ENCODE results near the gene BICRA.
"Not testable (repeated sequence)": the region's sequence is repeated elsewhere in the genome, so short reads cannot be mapped to it uniquely, and the experiment has no call there.

Gene BICRA

DNA sequence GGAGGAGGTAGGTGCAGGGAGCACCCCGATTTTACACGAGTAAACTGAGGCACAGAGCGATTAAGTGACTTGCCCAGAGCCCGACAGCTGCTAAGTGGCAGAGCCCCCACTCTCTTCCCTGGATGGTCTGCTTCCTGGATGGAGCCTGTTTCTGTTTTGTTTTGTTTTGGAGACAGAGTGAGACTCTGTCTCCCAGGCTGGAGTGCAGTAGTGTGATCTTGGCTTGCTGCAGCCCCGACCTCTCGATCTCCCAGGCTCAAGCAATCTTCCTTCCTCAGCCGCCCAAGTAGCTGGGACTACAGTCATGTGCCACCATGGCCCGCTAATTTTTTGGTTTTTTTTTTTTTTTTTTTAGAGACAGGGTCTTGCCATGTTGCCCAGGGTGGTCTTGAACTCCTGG lies 17.3 kb downstream of the BICRA start:
- no peak for FAIRE-seq
- no peak for DNase-seq (ENCODE audit: insufficient read length, low spot score)

DNA sequence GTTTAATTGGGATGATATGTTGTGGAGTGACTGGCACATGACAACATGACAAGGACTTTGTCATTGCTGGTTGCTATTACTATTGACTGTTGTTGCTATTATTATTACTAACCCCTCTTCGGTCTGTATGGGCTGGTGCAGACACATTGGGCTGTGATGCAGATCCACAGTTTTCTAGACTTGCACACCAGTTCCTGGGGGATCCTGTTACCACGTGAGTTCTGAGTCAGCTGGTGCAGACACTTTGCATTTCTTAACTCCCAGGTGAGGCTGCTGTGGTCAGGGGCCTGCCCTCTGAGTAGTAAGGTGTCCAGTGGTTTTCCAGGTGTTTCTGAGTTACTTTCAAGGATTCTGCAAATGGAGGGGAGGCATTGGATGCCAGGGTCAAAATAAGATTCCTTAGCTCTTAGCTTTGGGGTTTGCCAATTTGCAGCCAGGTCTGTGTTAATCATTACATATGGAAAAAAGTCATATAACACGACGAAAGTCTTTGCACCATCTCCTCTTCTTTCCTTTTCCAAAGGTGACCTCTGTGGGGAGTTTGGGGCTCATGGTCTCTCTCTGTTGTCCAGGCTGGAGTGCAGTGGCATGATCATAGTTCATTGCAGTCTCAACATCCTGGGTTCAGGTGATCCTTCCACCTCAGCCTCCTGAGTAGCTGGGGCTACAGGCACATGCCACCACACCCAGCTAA lies 19.3 kb downstream of the BICRA start:
- no peak for DNase-seq (ENCODE audit: insufficient read length, low spot score)
- no peak for FAIRE-seq

DNA sequence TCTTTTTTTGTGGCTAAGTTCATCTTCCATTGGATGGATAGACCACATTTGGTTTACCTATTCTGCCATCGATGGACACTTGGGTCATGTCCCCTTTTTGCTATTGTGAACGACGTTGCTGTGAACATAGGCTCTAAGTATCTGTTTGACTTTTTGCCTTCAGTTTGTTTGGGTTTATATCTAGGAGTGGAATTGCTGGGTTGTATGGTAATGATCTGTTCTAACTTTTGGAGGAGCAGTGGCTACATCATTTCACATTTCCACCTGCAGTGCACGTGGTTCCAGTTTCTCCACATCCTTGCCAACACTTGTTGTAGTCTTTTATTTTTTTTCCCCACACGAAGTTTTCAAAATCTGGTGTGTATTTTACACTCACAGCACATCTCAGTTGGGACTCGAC lies 21.7 kb downstream of the BICRA start:
- DNase-seq (ENCODE audit: insufficient read length, low spot score) = no peak
- no peak for FAIRE-seq

DNA sequence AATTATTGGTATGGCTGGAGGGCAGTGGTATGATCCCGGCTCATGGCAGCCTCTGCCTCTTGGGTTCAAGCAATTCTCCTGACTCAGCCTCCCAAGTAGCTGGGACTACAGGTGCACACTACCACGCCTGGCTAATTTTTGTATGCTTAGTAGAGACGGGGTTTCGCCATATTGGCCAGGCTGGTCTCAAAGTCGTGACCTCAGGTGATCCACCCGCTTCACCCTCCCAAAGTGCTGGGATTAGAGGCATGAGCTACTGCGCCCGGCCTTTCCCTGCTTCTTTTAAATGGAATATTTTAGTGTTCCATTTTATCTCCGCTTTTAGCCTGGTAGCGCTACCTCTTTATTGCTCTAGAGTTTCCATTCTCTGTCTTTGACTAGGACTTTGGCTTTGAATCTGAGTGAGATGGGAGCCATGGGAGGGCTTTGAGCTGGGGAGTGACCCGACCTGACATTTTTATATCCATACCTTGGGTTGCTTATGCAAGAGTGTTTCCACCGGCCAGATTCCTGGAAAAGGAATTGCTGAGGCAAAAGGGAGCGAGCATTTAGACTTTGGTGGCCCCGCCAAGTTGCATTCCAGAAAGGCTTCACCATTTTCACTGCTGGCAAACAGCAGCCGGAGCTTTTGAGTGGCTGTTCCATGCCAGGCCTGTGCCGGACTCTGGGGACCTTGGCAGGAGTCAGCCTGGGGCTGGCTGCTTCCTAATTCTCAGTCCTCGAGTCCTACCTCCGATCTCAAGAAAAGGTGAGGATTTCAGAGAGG lies 22.9 kb downstream of the BICRA start:
- DNase-seq (ENCODE audit: insufficient read length, low spot score) = no peak
- no peak for FAIRE-seq

DNA sequence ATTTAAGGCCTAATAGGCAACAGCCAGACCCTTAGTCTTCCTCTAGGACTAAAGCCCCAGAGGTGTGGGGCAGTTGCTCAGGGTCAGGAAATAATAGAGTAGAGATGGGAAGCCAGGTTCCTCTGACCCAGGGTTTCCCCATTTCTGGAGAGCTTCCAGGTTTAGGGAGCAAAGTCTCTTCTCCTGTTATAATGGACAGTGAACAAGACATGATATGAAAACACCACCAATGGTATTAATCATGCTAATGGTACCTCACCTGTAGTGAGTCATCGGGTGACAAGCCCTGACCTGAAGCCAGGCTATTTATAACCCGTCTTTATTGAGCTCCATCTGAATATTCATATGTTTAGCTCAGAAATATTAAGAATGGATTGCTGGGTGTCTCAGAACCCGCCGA lies 24.6 kb downstream of the BICRA start:
- DNase-seq (ENCODE audit: insufficient read length, low spot score) (no peak), FAIRE-seq (no peak)

DNA sequence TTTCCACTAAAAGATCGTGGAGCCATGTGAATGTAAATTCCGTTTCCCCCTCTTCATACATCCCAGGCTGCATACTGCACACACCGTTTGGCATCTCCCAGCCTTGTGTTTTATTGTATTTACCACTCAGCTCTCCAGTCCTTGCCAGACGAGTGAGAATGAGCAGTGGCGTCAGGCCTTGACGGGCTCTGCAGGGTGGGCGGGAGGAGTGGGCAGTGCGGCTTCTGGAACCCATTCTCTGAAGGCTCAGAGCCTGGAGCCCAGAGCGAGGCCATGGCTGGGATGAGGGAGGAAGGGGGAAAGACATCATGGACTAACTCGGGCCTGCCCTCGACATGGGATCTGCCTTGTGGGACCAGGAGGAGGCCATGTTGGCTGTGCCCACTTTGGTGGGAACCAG lies 25.1 kb downstream of the BICRA start:
- FAIRE-seq = no peak

DNA sequence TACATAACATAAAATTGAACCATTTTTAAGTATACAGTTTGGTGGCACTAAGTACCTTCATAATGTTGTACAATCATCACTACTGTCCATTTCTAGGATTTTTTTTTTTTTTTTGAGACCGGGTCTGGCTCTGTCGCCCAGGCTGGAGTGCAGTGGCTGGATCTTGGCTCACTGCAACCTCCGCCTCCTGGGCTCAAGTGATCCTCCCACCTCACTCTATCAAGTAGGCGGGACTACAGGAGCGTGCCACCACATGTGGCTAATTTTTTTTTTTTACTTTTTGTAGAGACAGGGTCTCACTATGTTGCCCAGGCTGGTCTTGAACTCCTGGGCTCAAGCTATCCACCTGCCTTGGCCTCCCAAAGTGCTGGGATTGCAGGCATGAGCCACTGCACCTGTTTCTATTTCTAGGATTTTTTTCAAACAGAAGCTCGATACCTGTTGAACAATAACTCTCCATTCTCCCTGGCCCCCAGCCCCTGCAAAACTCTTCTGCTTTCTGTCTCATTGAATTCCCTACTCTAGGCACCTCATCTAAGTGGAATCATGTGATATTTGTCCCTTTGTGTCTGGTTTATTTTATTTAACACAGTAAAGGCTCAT lies 26.3 kb downstream of the BICRA start:
- DNase-seq (ENCODE audit: insufficient read length, low spot score); FAIRE-seq: not testable (repeated sequence)

More for the DNA sequence above, 25.1 kb downstream of the BICRA start:
- no peak for DNase-seq (ENCODE audit: insufficient read length, low spot score)

DNA sequence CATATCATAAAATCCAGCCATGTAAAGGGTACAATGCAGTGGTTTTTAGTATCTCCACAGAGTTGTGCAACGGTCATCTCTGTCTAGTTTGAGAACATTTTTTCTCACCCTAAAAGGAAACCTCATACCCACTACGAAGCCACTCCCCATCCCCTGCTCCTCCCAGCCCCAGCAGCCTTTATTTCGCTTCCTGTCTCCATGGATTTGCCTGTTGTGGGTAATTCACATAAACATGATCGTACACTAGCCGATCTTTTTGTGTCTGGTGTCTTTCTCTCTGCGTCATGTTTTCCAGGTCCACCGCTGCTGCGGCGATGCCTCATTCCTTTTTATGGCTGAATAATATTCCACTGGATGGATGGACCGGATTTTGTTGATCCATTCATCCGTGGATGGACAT lies 28.6 kb downstream of the BICRA start:
- DNase-seq (ENCODE audit: insufficient read length, low spot score) (no peak), FAIRE-seq (no peak)

DNA sequence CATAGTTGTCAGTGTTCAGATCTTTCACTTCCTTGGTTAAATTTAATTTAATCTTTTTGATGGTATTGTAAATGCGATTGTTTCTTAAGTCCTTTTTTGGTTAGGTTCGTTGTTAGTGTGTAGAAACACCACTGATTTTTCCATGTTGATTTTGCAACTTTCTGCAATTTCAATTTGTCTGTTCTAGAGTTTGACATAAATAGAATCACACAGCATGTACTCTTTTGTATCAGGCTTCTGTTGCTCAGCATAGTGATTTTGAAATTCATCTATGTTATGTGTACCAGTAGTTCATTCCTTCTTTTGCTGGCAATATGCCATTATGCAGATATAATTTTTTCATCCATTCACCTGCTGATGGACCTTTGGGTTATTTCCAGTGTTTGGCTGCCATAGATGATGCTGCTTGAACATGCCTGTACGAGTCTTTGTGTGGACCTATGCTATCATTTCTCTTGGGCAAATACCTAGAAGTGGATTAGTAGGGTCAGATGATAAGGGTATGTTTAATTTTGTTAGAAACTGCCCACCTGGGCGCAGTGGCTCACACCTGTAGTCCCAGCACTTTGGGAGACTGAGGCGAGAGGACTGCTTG lies 33.1 kb downstream of the BICRA start:
- no peak for DNase-seq (ENCODE audit: insufficient read length, low spot score)
- FAIRE-seq = no peak

DNA sequence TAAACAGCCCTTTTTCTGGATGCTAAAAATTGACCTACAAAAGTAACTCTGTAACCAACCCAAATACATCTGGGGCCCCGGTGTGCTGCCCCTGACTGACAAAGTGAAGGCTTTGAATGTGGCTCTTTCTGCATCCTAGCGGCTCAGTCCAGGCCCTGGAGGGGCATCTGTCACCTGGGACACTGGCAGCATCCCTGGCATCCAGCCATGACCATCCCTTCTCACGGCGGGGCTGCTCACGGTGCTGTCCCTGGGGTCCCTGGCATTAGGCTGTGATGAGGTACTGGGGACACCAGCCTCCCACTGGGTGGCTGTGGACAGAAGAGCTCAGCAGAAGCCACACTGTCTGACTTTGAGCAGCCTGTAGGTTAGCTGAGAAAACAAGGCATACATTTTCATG lies 34.3 kb downstream of the BICRA start:
- DNase-seq (ENCODE audit: insufficient read length, low spot score) (no peak), FAIRE-seq (no peak)

DNA sequence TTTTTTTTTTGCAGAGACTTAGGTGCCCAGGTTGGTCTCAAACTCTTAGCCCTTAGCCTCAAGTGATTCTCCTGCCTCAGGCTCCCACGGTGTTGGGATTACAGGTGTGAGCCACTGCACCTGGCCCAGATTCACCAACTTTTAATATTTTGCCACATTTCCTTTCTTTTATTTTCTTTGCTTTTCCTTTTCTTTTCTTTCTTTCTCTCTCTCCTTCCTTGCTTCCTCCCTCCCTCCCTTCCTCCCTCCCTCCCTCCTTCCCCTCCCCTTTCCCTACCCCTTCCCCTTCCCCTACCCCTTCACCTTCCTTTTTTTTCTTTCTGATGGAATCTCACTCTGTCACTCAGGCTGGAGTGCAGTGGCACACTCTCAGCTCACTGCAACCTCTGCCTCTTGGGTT lies 35.3 kb downstream of the BICRA start:
- FAIRE-seq (no peak), DNase-seq (ENCODE audit: insufficient read length, low spot score) (no peak)

DNA sequence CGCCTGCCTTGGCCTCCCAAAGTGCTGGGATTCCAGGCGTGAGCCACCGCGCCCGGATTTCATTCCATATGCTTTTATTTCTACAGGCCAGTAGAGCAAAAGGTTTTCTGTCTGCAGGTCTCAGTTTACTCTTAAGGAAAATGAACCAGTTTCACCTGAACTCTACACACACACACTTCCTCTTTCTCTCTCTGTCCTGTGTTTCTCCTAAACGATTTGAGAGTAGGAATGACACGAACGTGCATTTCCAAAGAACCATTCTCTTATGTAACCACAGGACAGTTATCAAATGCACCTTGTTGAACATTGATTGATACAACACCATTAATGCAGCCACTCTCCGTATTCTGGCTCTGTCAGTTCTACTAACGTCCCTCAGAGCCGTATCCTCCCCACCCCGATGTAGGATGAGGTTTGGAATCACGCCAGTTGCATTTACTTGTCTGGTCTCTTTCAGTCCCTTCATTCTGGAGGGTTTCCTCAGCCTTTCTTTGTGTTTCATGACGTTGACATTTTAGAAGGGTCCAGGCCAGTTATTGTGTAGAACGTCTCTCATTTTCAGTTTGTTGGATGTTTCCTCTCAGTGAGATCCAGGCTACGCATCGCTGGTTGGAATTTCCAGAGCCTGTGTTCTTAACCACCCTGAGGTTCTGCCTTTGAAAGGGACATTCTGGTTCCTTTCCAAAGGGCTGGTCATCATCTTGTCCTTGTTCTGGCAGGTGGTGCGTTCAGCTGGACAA lies 36.0 kb downstream of the BICRA start:
- no peak for FAIRE-seq
- DNase-seq (ENCODE audit: insufficient read length, low spot score) = no peak

DNA sequence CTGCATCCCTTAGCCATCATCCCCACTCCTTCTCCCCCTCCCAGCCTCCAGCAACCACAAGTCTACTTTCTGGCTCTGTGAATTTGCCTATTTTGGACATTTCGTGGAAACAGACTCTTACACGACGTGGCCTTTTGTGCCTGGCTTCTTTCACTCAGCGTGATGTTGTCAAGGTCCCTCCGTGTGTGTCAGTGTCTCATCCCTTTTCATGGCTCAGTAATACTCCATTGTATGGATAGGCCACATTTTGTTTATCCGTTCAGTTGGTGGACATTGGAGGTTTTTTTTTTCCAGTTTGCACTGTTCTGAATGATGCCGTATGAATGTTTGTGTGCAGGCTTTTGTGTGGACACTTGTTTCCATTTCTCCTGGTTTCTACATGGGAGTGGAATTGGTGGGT lies 38.0 kb downstream of the BICRA start:
- no peak for DNase-seq (ENCODE audit: insufficient read length, low spot score)
- no peak for FAIRE-seq

DNA sequence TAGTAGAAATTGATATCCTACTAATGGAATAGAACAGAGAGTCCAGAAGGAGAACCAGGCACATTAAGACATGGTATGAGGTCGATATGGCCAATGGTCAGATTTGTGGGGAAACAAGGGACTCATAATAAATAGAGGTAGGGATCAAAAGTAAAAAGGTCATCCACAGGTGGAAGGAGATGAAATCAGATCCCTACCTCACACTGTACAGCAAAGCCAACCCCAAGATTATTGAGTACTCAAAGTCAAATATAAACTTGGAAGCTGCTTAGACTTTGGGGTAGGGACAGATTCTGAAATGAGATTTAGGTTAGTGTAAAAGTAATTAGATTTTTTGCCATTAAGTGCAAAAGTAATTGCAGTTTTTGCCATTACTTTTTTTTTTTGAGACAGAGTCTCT lies 40.7 kb downstream of the BICRA start:
- DNase-seq (ENCODE audit: insufficient read length, low spot score) (no peak), FAIRE-seq (no peak)

DNA sequence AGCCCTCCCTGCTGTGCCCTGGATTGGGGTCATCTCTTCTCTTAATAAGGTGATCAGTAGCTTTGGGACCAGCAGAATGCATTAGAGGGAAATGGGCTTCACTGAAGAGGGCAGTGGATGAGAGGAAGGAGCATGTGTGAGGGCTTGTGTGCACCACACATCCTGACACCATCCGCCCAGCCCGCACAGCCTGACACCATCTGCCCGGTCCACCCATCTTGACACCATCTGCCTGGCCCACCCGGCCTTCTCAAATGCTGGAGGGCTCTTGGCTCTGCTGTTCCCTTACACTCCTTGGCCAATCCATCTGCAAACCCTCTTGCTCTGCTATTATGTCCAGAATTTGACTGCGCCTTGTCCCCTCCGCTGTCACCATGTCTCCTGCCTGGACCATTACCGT lies 41.8 kb downstream of the BICRA start:
- no peak for FAIRE-seq
- no peak for DNase-seq (ENCODE audit: insufficient read length, low spot score)

DNA sequence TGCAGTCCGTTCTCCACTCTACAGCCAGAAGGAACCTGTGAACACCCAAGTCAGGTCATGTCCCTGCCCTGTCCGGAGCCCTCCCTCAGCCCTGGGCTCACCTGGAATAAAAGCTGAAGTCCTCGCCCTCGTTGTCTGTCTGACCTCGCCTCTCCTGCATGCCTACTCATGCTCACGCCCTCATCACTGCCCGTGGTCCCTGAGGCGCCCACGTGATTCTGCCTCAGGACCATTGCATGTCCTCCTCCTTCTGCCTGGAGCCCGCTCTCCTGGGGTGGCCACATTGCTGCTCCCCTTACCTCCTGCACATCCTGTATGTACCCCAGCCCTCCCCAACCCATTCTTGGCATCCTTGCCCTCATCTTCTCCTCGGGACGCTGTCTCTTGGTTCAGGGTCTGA lies 42.2 kb downstream of the BICRA start:
- FAIRE-seq = no peak

DNA sequence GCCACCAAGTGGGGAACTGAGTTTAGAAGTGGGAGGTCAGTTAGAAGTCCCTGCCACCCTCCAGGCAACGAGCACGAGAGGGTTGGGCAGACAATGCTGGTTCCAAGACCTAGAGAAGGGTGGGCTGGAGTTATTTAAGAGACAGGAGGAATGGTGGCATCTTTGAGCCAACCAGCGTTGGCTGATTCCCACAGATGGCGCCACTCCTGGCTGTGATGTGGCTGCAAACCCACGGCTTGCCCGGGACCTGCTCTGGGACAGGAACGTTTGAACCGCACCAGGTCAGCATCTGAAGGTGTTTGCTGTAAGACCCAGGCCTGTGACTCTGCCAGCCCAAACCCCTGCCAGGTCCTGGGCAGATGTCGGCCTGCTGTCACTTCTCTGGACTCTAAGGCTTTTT lies 42.8 kb downstream of the BICRA start:
- DNase-seq (ENCODE audit: insufficient read length, low spot score) (no peak), FAIRE-seq (no peak)

More for the DNA sequence above, 42.2 kb downstream of the BICRA start:
- DNase-seq (ENCODE audit: insufficient read length, low spot score) = no peak

DNA sequence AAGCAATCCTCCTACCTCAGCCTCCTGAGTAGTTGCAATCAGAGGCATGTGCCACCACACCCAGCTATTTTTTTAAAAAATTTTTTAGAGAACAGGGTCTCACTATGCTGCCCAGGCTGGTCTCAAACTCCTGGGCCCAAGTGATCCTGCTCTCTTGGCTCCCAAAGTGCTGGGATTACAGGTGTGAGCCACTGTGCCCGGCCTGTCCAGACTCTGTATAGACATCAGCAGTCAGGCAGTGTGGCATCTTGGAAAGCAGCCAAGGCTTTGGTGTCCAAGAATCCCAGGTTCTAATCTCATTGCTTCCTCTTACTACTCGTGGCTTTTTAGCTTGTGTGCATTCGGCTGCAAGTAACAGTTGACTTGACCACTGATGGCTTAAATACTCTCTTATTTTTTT lies 43.4 kb downstream of the BICRA start:
- no peak for FAIRE-seq
- no peak for DNase-seq (ENCODE audit: insufficient read length, low spot score)

DNA sequence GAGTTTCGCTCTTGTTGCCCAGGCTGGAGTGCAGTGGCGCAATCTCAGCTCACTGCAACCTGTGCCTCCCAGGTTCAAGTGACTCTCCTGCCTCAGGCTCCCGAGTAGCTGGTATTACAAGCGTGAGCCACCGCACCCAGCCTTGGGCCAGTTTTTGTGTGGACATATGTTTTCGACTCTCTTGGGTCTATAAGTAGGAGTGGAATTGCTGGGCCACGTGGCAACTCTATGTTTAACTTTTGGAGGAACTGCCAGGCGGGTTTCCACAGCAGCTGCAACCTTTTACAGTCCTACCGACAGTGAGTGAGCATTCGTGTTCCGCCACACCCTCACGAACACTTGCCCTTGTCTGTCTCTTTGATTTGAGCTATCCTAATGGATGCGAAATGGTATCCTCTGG lies 44.9 kb downstream of the BICRA start:
- FAIRE-seq (no peak), DNase-seq (ENCODE audit: insufficient read length, low spot score) (no peak)

DNA sequence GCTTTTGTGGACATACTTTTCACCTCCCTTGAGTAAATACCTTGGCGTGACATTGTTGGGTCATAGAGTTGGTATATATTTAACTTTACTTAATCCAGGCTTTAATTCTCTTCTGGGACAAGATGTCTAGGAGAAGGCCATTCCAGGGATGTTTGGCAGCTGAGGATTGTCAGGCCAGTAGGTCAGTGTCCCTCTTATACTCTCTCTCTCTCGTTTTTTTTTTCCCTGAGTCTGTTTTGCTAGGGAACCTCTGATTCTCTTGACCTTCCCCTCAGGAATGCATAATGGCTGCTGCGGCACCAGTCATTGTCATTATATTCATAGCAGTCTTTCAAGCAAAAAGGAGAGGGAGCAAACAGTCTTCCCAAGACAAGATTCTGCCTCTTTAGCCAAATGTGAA lies 48.8 kb downstream of the BICRA start:
- FAIRE-seq = no peak
- DNase-seq (ENCODE audit: insufficient read length, low spot score) = no peak

Data from HTR-8/SVneo (cell line).